HG02678 (cell line): ENCODE results near the gene PACRG.

Experiments used
- ATAC-seq: cut with Tn5 transposase; IDR thresholded peaks from one replicate; pipeline ENCODE4 v1.9.1; 2021; ENCODE audit warnings: mild to moderate bottlenecking, moderate library complexity; ENCODE audit not compliant: unreplicated experiment

The PACRG gene

DNA sequence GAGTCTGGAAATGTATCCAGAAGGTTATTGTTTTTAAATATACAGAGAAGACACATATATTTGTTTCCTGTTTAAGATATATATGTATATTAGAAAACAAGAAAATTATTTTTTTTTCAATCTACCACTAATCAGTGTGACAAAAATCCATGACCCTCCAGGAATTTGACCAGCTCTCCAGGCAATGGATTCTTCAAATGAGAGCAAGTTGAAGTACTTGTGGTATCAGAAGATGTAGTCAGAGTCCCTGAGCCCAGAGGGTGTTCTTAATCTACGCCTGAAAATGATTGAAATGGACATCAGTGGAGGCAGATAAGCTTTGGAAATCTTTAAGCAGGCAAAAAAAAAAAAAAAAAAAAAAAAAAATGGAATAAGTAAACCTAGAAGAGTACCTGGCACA, 500.3 kb downstream of the PACRG start:
- no peak for ATAC-seq

DNA sequence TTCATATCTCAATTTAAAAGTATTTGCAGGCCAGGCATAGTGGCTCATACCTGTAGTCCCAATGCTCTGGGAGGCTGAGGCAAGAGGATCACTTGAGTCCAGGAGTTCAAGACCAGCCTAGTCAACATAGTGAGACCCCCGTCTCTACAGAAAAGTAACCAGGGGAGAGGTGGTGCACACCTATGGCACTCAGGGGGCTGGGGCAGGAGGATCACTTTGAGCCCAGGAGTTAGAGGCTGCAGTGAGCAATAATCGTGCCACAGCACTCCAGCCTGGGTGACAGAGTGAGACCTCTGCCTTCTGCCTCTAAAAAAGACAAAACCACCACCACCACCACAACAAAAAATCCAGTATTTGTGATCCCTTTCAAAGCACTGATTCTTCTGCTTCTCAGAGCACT, 501.3 kb downstream of the PACRG start:
- ATAC-seq, result no peak

GRCh38 chr6:163230901-163231300, 503.1 kb downstream of the PACRG start:
- ATAC-seq, result no peak

GRCh38 chr6:163231356-163232014, 503.7 kb downstream of the PACRG start:
- ATAC-seq, result no peak

- no peak for ATAC-seq
These were observed 504.3 kb downstream of the PACRG start for GRCh38 chr6:163232015-163232523.

- ATAC-seq, result no peak
These were observed 504.9 kb downstream of the PACRG start for GRCh38 chr6:163232649-163233048.

- no peak for ATAC-seq
These were observed 509.3 kb downstream of the PACRG start for GRCh38 chr6:163237110-163237509.

- no peak for ATAC-seq
These were observed 512.0 kb downstream of the PACRG start for GRCh38 chr6:163239572-163240340.

GRCh38 chr6:163240556-163240955, 512.8 kb downstream of the PACRG start:
- ATAC-seq, result no peak

GRCh38 chr6:163241683-163242082, 513.9 kb downstream of the PACRG start:
- no peak for ATAC-seq

DNA sequence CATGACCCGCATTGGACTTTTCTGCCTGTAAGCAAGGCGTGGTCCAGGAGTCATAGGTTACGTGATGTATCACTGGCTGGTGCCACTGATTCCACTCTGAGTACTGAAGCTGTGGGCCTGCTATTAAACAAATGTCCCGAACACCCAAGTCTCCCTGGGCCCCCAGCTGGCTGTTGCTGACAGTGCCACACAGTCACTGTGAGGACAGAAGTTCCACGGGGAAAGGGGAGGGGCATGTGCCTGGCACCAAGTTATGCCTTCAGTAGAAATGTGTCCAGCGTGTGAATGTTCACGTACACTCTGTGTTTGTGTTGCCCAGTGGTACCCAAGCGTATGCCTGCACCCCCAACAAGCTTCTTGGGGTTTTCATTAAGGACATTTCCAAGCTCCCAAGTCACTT, 515.3 kb downstream of the PACRG start:
- no peak for ATAC-seq

DNA sequence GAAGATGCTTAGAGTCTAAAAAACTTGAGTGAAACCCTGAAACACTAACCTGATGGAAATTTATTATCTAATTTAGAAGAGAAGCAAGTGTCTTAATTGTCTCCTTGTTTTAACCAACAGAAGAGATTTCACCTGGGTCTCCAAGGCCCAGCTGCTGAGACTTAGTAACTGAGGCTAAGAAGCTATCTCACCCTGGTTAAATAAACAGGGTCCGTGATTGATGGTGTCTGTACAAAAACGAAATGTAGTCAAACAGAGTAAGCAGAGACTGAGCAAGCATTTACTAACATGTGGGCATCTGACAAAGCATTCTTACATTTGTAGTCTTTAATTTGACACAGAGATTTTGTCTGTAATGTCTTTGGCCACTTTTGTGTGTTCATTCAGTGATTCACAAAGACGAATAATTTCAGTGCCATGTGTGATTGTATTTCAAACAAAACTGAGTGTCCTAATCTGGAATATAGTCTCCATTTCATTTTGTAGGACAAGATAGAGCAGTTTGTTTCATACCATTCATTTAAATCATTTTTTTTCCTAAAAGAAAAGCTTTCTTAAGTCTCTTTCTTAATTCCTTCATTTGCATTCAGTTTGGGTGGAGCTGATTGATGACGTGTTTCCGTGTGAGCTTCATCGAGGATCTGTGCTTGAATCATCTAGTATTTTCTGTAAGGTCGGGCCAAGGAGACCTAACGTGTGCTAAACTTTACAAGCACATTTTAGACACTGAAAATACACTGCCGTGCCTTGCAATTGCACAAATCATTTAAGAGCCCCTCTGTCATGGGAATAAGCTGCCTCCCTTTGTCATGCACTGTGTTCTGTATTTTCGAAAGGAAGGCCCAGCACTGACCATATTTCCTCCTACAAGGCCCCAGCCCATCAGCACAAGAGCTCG, 516.2 kb downstream of the PACRG start:
- no peak for ATAC-seq

DNA sequence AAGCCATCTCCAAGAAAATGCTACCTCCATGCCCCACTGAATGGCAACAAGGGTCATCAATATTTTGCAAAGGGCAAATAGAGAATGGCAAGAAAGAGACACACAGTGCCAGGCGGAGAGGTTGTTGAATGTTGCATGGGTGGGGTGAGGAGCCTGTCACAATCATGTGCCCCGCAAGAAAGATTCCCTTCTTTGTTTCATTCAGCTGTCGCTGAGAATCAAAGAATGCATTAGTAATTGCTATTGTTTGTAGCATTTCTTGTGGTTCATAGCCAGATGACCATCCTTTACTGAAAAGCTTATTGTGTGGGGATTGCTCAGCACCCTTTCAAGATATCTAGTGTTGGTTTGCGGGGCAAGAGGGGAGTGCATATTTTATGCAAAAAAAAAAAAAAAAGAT, 520.3 kb downstream of the PACRG start:
- ATAC-seq, result no peak

DNA sequence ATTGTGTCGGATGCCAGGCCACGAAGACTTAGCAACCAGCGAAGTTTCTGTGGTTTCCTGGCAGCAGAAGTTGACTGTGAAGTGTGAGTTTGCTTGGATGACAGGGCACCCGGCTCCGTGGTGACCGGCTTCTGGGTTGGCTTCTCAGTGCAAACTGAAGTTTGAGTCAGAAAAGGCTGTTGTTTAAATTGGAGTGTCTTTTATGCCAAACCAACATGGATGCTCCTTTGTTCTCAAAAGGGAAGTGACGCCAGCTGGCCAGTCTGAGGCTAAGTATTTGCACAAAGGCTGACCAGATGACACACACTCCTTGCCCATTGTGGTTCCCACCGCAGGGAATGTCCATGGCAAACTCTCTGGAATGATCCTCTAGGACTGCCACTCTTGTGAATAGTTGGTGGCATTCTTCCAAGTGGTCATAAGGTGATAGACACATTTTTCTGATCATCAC, 521.9 kb downstream of the PACRG start:
- no peak for ATAC-seq

- no peak for ATAC-seq
These were observed 522.3 kb downstream of the PACRG start for GRCh38 chr6:163250116-163250515.

- ATAC-seq, result no peak
These were observed 524.4 kb downstream of the PACRG start for GRCh38 chr6:163252061-163252591.

DNA sequence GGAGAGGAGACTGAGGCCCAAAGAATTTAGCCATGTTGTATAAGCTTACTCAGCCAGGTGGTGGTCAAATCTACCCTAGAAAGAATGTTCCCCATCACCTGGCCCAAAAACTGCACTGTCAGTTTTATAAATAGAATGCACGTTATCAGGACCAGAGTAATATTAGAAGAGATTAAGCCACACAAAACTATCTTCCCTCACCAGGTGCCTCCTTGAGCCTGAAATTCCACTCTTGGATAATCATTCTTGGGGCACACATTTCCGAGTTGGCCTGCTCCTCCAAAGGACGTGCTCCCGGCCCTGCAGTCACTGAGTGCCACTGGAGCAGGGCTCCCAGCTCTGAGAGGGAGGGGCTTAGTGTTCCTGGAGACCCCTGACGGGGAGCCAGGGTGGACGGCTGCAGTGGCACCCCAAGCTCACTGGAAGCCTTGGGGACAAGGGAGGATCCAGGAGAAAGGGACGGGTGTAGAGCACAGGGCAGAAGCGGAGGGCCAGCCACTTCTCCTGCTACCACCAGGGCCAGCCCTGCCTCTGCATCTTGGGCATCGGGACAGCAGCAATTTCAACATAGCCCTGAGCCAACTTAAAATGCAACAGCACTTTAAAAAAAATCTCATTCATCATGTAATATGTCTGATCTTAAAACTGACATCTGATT, 525.9 kb downstream of the PACRG start:
- ATAC-seq, result no peak

- no peak for ATAC-seq
These were observed 526.6 kb downstream of the PACRG start for GRCh38 chr6:163254341-163254835.

DNA sequence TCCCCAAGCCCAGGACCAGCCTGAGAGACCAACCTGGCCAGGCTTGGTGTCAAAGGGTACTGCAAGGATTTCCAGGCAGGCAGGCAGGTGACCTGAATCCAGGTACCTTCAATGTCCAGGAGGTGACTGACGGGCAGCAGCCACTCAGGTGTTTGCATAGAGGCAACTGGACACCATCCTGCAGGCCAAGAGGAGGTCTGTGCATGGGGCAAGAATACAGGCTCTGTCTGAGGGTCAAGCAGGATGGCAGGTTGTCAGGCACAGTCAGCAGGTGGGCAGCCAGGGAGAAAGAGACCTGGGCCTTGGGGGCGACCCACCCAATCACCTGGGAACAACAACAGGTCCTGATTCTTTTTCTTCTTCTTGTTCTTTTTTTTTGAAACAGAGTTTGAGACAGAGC, 527.5 kb downstream of the PACRG start:
- ATAC-seq, result no peak

DNA sequence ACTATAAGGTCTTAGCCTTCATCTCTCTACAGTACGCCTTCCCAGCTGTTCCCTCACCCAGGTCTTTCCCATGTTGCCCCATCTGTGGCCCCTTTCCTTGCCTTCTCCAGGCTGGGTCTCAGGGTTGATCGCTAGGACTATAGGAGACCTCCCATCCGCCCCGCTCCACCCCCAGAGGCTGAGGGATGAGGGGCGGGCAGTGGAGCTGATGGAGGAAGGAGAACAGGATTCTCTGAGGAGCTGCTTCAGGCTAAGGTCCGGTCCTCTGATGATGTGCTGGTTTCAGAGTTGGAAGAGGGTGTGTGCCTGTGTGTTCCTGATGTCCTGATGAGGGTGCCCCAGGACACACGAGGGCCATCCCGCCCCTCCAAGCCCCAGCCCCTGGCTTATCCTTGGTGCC, 531.9 kb downstream of the PACRG start:
- ATAC-seq, result no peak
